ENCODE measurements around the gene GDI1.

- TF ChIP-seq RXRA (IDR thresholded peaks at IDR 0.05; ENCODE audit: borderline replicate concordance, low read depth) (no peak), CTCF (IDR thresholded peaks at IDR 0.05) (no peak), TCF12 (IDR thresholded peaks at IDR 0.05) (no peak), SMC3 (IDR thresholded peaks at IDR 0.05; ENCODE audit: low read depth, low read length) (no peak), EZH2phosphoT487 (IDR thresholded peaks at IDR 0.05; ENCODE audit: borderline replicate concordance, low read depth) (no peak), RCOR1 (IDR thresholded peaks at IDR 0.05; ENCODE audit: low read length) (no peak), MXI1 (IDR thresholded peaks at IDR 0.05; ENCODE audit: low read depth, low read length) (no peak), GABPA (IDR thresholded peaks at IDR 0.05; ENCODE audit: low read depth) (no peak)
- TF ChIP-seq, protein P1, sequence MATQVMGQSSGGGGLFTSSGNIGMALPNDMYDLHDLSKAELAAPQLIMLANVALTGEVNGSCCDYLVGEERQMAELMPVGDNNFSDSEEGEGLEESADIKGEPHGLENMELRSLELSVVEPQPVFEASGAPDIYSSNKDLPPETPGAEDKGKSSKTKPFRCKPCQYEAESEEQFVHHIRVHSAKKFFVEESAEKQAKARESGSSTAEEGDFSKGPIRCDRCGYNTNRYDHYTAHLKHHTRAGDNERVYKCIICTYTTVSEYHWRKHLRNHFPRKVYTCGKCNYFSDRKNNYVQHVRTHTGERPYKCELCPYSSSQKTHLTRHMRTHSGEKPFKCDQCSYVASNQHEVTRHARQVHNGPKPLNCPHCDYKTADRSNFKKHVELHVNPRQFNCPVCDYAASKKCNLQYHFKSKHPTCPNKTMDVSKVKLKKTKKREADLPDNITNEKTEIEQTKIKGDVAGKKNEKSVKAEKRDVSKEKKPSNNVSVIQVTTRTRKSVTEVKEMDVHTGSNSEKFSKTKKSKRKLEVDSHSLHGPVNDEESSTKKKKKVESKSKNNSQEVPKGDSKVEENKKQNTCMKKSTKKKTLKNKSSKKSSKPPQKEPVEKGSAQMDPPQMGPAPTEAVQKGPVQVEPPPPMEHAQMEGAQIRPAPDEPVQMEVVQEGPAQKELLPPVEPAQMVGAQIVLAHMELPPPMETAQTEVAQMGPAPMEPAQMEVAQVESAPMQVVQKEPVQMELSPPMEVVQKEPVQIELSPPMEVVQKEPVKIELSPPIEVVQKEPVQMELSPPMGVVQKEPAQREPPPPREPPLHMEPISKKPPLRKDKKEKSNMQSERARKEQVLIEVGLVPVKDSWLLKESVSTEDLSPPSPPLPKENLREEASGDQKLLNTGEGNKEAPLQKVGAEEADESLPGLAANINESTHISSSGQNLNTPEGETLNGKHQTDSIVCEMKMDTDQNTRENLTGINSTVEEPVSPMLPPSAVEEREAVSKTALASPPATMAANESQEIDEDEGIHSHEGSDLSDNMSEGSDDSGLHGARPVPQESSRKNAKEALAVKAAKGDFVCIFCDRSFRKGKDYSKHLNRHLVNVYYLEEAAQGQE (IDR thresholded peaks at IDR 0.05; ENCODE audit: low read depth, low read length), result no peak
Observed at GRCh38 chrX:154488336-154489075, 51.6 kb downstream of the GDI1 start.
